ENCODE data around the gene ZMYND15.
"Not testable (repeated sequence)": the region's sequence is repeated elsewhere in the genome, so short reads cannot be mapped to it uniquely, and the experiment has no call there.

ZMYND15 gene, protein sequence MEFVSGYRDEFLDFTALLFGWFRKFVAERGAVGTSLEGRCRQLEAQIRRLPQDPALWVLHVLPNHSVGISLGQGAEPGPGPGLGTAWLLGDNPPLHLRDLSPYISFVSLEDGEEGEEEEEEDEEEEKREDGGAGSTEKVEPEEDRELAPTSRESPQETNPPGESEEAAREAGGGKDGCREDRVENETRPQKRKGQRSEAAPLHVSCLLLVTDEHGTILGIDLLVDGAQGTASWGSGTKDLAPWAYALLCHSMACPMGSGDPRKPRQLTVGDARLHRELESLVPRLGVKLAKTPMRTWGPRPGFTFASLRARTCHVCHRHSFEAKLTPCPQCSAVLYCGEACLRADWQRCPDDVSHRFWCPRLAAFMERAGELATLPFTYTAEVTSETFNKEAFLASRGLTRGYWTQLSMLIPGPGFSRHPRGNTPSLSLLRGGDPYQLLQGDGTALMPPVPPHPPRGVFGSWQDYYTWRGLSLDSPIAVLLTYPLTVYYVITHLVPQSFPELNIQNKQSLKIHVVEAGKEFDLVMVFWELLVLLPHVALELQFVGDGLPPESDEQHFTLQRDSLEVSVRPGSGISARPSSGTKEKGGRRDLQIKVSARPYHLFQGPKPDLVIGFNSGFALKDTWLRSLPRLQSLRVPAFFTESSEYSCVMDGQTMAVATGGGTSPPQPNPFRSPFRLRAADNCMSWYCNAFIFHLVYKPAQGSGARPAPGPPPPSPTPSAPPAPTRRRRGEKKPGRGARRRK

DNA sequence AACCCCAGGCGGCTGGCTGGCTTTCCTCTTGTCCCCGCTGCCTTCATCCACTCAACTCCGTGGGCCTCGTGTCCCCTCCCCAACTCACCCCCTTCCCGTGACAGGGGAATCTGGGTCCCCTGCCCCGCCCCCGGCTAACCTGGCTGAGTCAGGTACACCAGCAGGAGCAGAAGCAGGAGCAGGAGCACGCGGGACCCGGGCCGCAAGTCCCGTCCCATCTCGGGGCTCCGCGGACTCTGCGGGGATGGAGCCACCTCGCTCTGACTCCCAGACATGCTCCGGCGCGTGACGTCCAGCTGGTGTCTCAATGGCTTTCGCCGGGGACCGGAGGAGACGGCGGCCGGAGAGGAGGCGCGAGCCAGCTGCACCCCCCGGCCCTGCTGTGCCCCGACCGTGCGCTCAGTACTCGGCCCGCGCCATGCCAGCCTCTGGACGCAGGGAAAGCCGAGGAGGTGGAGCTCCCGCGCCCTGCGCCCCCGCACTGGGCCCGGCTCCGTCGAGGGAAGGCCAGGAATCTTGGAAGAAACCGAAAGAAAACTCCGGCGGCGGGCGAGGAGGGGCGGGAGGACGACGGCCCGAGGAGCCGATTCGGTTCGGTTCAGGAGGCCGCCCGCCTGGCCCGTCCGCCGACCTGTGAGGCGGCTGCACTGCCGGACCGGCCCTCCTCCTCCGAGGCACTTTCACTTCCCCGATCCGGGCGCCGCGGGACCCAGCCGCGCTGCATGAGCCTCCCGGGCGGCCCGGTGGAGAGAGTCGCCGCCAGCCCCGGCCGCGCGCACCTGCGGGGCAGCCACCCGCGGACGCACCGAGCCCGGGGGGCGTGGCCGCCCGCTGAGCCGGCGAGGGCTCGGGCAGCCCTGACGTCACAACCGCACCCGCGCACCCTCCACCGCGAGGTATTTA lies at the start of gene ZMYND15, which contains the start of gene CXCL16:
Gene ZMYND15, plus strand, starts transcription at position 712 of the 903 bp plus-strand sequence. CDS start 716 bp downstream, outside the sequence.
Gene CXCL16, minus strand, starts transcription at position 807 of the 903 bp plus-strand sequence. Its CDS starts 589 bp downstream, at position 218.
- no peak for DNase-seq (ENCODE audit: low spot score)

- not testable (repeated sequence) for DNase-seq (ENCODE audit: low spot score)
Observed at GRCh38 chr17:4689872-4690271, 49.8 kb upstream of the ZMYND15 start.

DNA sequence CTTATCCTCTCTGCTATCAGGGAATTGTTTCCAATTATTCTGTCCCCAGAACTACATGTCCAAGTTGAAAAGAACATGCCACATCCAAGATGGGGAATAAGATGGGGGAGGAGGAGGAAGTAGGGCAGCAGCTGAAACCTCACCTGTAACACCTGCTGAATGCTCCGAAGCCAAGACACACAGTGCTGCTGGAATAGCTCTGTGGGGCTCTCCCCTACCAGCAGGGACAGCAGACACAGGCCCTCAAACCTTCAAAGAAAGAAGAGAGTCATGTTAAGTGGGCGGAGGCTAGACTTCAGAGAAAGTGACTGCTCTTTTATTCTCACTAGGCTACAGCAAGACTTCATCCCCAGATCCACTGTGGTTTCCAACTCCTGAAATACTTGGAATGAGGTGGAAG lies 48.9 kb upstream of the ZMYND15 start:
- no peak for DNase-seq (ENCODE audit: low spot score)

GRCh38 chr17:4691686-4692085 lies 47.9 kb upstream of the ZMYND15 start:
- DNase-seq (ENCODE audit: low spot score), result no peak

DNA sequence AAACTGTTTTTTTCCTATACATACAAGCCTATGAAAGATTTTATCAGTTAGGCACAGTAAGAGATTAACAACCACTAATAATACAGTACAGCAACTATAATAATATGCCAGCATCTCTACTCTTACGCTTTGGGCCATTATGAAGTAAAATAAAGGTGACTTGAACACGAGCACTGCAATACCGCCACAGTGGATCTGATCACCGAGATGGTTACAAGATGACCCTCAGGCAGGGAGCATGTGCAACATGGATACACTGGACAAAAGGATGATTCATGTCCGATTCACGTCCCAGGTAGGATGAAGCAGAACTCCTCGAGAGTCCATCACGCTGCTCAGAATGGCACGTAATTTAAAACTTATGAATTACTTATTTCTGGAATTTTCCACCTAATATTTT lies 46.2 kb upstream of the ZMYND15 start:
- DNase-seq (ENCODE audit: low spot score), result no peak

- DNase-seq (ENCODE audit: low spot score), result no peak
Observed at GRCh38 chr17:4696437-4696805, 43.2 kb upstream of the ZMYND15 start.

- not testable (repeated sequence) for DNase-seq (ENCODE audit: low spot score)
Observed at GRCh38 chr17:4699401-4700056, 40.1 kb upstream of the ZMYND15 start.

GRCh38 chr17:4701116-4701515 lies 38.5 kb upstream of the ZMYND15 start:
- DNase-seq (ENCODE audit: low spot score), result no peak

DNA sequence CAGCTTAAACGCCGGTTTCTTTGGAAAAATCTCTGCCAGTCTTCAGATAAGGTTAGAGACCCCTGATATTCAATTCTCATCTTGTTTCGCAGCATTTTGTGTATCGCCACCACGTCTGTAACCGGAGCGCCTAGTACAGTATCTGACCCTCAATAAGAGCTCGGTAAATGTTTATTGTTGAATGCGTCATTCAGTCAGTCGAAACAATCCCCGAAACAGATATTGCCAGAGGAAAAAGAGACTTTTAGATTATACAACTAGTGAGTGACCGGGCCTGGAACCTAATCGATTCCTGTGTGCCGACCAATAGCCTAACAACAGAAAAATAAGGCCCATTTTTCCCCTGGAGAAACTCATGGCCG lies 36.3 kb upstream of the ZMYND15 start:
- no peak for DNase-seq (ENCODE audit: low spot score)

DNA sequence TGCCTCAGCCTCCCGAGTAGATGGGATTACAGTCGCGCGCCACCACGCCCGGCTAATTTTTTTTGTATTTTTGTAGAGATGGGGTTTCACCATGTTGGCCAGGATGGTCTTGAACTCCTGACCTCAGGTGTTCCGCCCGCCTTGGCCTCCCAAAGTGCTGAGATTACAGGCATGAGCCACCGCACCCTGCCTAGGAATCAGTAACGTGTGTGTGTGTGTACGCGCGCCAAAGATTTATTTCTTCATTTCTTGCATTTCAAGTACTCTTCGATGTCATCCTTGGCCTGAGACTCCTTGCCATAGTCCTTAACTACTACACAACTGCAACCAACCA lies 35.1 kb upstream of the ZMYND15 start:
- not testable (repeated sequence) for DNase-seq (ENCODE audit: low spot score)

- DNase-seq (ENCODE audit: low spot score), result no peak
Observed at GRCh38 chr17:4704991-4705390, 34.6 kb upstream of the ZMYND15 start.

GRCh38 chr17:4706121-4706520 lies 33.5 kb upstream of the ZMYND15 start:
- DNase-seq (ENCODE audit: low spot score), result no peak

GRCh38 chr17:4708436-4708835 lies 31.2 kb upstream of the ZMYND15 start:
- DNase-seq (ENCODE audit: low spot score), result no peak

GRCh38 chr17:4709794-4710692 lies 29.6 kb upstream of the ZMYND15 start, which contains the start of gene ARRB2:
Gene ARRB2, plus strand, starts transcription at chr17:4710632. Its CDS starts 90 bp downstream, at chr17:4710722.
- DNase-seq (ENCODE audit: low spot score), result peak; percentile 90

DNA sequence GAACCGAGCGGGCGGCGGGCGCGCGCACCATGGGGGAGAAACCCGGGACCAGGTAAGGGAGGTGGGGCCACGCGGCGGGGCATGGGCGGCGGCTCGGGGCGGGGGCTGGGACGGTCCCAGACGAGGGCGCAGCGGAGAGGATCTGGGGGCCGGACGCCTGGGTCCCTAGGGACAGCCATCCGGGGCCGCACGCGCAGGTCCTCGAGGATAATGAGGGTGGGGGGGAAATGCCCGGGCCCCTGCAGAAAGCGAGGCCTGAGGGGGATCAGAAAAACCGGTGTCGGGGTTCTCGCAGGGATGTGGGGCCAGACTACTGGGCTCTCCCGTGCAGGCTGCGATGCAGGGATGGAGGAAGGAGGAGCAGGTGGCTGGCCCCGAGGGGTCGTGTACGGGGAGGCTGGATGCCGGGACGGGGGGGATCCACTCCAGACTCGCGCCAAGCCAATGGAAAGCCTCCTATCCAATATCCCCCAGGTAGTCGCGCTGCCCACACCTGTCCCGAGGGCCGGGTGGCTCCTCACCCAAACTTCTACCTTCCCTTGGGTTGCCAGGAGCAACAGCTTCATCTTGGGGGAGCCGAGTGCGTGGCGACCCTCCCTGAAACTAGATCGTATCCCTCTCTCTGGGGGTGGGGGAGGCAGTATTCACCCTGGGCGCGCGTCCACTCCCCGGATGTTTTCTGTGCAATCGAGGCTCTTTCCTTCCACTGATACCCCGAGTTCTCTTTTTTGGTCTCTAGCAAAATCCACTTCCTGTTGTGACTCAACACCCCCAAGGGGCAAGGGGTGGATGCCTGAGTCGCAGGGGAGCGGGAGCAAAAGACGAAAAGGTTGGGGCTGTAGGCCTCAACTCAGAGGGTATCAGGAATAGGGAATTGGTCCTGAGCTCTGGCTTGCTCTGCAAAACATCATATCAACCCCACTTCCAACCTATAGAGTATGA lies 28.7 kb upstream of the ZMYND15 start:
- DNase-seq (ENCODE audit: low spot score), result no peak

DNA sequence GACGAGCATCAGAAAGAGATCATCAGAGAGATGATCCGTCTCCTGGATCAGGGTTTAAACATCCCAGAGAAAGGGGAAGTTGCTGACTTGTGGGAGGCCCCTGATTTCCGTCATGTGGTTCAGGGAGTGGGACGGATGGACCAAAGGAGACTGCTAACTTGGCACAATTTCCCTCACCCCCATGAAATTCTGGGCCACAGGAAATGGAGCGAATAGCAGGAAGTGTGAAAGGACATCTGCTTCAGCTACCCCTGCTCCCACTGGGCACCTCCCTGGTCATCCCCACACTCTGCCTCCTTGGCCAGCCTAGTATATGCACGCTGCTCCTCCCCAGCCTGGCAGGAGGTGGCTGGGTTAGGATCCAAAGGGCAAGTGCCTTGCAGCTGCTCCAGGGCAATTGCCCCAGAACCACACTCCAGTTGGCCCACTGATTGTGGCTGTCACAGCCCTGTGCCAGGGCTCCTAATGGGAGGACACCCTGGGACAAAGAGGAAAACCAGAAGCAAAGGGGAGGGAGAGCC lies 27.9 kb upstream of the ZMYND15 start:
- DNase-seq (ENCODE audit: low spot score), result no peak

DNA sequence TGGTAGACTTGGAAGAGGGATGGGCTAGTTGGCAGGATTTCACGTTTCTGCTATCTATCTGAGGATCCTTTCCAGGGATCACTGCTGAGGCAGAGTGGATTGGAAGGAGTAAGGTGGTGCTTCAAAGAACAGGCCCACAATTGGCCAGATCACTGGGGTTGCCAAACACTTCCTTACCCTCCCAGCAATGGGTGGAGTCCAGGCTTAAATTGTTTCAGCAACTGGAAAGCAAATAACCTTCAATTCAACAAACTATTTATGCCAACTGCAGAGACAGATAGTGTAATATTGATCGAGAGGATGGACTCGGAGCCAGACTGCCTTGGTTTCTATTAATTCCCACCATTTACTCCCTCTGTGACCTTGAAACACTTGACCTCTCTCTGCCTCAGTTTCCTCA lies 27.1 kb upstream of the ZMYND15 start:
- no peak for DNase-seq (ENCODE audit: low spot score)

- DNase-seq (ENCODE audit: low spot score), result not testable (repeated sequence)
Observed at GRCh38 chr17:4714340-4715062, 25.1 kb upstream of the ZMYND15 start.

Measured in kidney capillary endothelial cell (primary cell).